Ovary (tissue), 3 donors: ENCODE results near the gene CPT1C.

Source experiments
- CTCF ChIP-seq, 3 donors: fragments of 450-650 bp in 2 of 3; fragments of 200-600 bp in 1 of 3; IDR thresholded peaks; one replicate each; pipeline versions ENCODE4 v1.5.1 to v1.8.0; 2016 to 2022; ENCODE audit warnings: antibody characterized with exemption in 3 of 3, mild to moderate bottlenecking in 1 of 3
- EP300 ChIP-seq: sonication (generic); formaldehyde crosslinking; IDR thresholded peaks from one replicate; pipeline ENCODE4 v1.6.1; 2017; ENCODE audit warnings: antibody characterized with exemption
- POLR2A ChIP-seq: fragments of 450-650 bp; IDR thresholded peaks from one replicate; pipeline ENCODE4 v1.6.1; 2017; ENCODE audit warnings: antibody characterized with exemption, mild to moderate bottlenecking, moderate library complexity
- donor health status: DM: no; HTN: no; CAD: no.

- TF ChIP-seq CTCF (IDR thresholded peaks at IDR 0.05) (no peak), POLR2A (no peak), EP300 (no peak)
Observed at GRCh38 chr19:49718991-49719390, 28.1 kb downstream of the CPT1C start.
